ENCODE results near the gene WASHC4.

- TF ChIP-seq POLR2A (IDR thresholded peaks at IDR 0.05; ENCODE audit: low read depth, low read length) (no peak), POLR2AphosphoS5 (IDR thresholded peaks at IDR 0.05; ENCODE audit: low read depth, low read length) (no peak), TAF1 (IDR thresholded peaks at IDR 0.05; ENCODE audit: borderline replicate concordance, low read depth, low read length) (no peak)
Measured at GRCh38 chr12:105078712-105079570, 28.6 kb upstream of the WASHC4 start.
